ENCODE measurements around the gene CCDC63.

The CCDC63 gene

DNA sequence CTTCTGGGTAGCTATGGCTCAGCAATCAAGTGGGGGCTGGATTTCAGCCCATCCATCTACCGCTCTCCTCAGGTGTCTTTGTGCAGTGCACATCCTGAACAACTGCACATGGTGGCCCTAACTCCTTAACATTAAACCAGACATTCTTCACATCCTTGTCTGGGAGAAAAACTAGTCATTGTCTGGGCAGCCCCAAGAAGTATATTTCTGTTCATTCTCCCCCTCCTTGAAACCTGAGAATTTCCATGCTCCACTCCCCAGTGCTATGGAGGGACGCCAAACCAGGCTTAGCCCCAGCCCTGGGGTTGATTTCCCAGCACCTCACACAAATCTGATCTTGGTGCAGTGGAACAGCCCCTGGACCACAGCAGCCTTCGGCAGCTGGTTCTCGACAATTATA lies 60.2 kb downstream of the CCDC63 start:
- Histone ChIP-seq H3K4me1 (no peaks in the 10 kb centered on the region), H3K4me3 (no peak overlapping the region), H3K36me3 (replicated peaks) (no peaks in the 10 kb centered on the region), H3K27me3 (ENCODE audit: low read depth) (no peaks in the 10 kb centered on the region), H3K9me3 (no peaks in the 10 kb centered on the region)
- no peak for DNase-seq (ENCODE audit: low spot score in 2 of 2)
- in situ Hi-C loops (cut with MboI; ENCODE audit: low sequenced_read_pairs), result no loop called here

DNA sequence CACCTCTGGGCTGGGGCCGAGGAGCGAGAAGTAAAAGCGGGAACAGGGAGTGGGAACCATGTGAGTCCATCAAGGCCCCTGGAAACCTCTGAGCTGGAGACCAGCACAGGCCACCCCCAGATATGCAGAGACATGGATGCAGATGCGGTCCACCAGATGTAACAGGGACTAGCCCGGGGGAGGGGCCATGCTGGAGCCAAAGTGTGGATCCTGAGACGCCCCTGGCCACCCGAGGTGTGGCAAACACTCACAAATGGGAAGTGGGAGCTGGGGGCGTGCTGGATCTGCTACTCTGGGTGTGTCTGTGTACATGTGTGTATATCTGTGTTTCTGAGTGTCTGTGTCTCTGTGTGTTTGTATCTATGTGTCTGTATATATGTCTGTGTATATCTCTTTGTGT lies 60.8 kb downstream of the CCDC63 start:
- no peaks in the 10 kb centered on the region for H3K9me3 ChIP-seq
- no peak for DNase-seq (ENCODE audit: low spot score in 2 of 2)
- no peaks in the 10 kb centered on the region for H3K27me3 ChIP-seq (ENCODE audit: low read depth)
- H3K4me3 ChIP-seq, result no peak overlapping the region
- no peaks in the 10 kb centered on the region for H3K4me1 ChIP-seq
- in situ Hi-C loops (cut with MboI; ENCODE audit: low sequenced_read_pairs), result no loop called here
- no peaks in the 10 kb centered on the region for H3K36me3 ChIP-seq (replicated peaks)

DNA sequence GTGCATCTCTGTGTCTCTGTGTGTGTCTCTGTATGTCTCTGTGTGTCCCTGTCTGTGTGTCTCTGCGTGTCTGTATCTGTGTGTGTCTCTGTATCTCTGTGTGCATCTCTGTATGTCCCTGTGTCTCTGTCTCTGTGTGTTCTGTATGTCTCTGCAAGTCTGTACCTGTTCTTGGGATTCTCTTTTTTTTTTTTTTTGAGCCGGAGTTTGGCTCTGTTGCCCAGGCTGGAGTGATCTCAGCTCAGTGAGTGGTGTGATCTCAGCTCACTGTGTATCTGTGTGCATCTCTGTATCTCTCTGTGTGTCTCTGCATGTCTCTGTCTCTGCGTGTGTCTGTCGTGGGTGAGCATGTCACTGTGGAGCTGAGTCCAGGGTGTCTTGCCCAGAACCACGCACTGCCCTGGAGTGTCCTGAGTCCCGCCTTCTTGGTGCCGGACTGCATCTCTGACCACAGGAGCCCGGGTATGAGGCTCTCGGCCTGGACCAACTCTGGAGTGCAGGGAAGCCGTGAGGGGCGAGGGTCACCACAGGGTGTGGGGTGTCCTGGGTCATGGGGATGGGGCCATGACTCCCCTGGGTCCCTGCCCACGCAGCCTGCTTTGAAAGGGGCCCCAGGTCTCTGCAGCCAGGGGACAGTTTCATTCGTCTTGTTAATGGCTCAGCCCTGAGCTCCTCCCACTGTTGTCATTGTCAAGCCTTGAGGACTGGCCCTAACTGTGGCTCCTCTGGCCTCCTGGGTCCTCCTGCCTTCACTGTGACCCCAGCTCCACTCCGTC lies 61.8 kb downstream of the CCDC63 start:
- no peak for DNase-seq (ENCODE audit: low spot score in 2 of 2)
- H3K9me3 ChIP-seq, result no peaks in the 10 kb centered on the region
- H3K36me3 ChIP-seq (replicated peaks), result no peaks in the 10 kb centered on the region
- in situ Hi-C loops (cut with MboI; ENCODE audit: low sequenced_read_pairs), result no loop called here
- no peaks in the 10 kb centered on the region for H3K27me3 ChIP-seq (ENCODE audit: low read depth)
- no peak overlapping the region for H3K4me3 ChIP-seq
- no peaks in the 10 kb centered on the region for H3K4me1 ChIP-seq

GRCh38 chr12:110912263-110912662 lies 65.5 kb downstream of the CCDC63 start:
- Histone ChIP-seq H3K27me3 (ENCODE audit: low read depth) (no peaks in the 10 kb centered on the region), H3K4me3 (no peak overlapping the region), H3K9me3 (no peaks in the 10 kb centered on the region), H3K36me3 (replicated peaks) (no peaks in the 10 kb centered on the region), H3K4me1 (no peaks in the 10 kb centered on the region)
- DNase-seq (ENCODE audit: low spot score in 2 of 2), result no peak
- in situ Hi-C loops (cut with MboI; ENCODE audit: low sequenced_read_pairs), result no loop called here

DNA sequence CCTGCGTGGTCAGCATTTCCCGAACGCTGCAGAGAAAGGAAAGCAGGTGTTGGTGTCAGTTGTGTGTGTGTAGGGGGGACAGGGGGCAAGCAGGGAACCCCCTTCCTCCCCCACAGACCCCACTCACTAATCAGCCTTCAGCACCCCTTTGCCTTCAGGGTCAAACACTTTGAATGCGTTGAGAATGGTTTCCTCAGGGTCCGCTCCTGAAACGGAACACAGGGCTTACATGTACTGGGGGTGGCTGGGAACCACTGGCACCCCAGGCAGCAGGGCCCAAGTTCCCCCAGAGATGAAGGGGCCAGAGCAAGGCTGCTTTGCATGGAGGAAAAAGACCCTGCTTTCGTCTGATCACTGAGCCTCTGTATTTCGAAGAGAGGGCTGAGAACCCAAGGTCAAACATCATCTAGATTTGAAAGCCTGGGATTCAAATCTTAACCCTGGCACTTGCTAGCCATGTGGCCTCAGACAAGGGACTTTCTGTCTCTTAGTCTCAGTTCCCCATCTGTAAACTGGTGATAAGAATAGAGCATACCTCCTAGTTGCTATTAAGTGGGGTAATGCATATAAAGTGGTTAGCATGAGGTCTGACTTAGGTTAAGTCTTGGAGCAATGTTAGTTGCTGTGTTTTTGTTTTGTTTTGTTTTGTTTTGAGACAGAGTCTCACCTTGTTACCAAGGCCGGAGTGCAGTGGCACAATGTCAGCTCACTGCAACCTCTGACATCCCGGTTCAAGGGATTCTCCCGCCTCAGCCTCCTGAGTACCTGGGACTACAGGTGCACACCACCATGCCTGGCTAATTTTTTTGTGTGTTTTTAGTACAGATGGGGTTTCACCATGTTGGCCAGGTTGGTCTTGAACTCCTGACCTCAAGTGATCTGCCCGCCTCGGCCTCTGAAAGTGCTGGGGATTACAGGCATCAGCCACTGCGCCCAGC lies 66.6 kb downstream of the CCDC63 start:
- in situ Hi-C loops (cut with MboI; ENCODE audit: low sequenced_read_pairs), result no loop called here
- Histone ChIP-seq H3K36me3 (replicated peaks) (no peaks in the 10 kb centered on the region), H3K4me3 (no peak overlapping the region), H3K27me3 (ENCODE audit: low read depth) (no peaks in the 10 kb centered on the region), H3K4me1 (no peaks in the 10 kb centered on the region), H3K9me3 (no peaks in the 10 kb centered on the region)
- DNase-seq (ENCODE audit: low spot score in 2 of 2), result no peak

- no peaks in the 10 kb centered on the region for H3K27me3 ChIP-seq (ENCODE audit: low read depth)
- DNase-seq (ENCODE audit: low spot score in 2 of 2), result no peak
- no peaks in the 10 kb centered on the region for H3K36me3 ChIP-seq (replicated peaks)
- no peaks in the 10 kb centered on the region for H3K9me3 ChIP-seq
- no peak overlapping the region for H3K4me3 ChIP-seq
- in situ Hi-C loops (cut with MboI; ENCODE audit: low sequenced_read_pairs), result no loop called here
- H3K4me1 ChIP-seq, result no peaks in the 10 kb centered on the region
These were observed 69.6 kb downstream of the CCDC63 start for GRCh38 chr12:110916295-110916875.

DNA sequence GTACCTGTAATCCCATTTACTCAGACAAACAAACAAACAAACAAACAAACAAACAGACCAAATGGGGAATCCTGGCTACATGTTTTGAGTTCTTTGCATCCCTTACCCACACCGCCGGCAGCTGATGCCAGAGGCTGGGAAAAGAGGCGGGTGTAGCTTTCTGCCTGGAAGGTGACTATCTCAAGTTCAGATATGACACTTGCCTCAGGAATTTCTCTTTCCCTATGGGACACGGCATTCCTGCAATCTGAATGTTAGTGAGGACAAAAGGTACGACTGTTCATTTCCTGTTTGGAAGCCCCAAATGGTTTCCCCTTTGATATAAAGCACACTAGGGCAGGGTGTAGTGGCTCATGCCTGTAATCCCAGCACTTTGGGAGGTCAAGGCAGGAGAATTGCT lies 70.7 kb downstream of the CCDC63 start:
- H3K27me3 ChIP-seq (ENCODE audit: low read depth), result no peaks in the 10 kb centered on the region
- no peaks in the 10 kb centered on the region for H3K9me3 ChIP-seq
- in situ Hi-C loops (cut with MboI; ENCODE audit: low sequenced_read_pairs), result no loop called here
- H3K4me1 ChIP-seq, result no peaks in the 10 kb centered on the region
- no peak for DNase-seq (ENCODE audit: low spot score in 2 of 2)
- H3K4me3 ChIP-seq, result no peak overlapping the region
- no peaks in the 10 kb centered on the region for H3K36me3 ChIP-seq (replicated peaks)

DNA sequence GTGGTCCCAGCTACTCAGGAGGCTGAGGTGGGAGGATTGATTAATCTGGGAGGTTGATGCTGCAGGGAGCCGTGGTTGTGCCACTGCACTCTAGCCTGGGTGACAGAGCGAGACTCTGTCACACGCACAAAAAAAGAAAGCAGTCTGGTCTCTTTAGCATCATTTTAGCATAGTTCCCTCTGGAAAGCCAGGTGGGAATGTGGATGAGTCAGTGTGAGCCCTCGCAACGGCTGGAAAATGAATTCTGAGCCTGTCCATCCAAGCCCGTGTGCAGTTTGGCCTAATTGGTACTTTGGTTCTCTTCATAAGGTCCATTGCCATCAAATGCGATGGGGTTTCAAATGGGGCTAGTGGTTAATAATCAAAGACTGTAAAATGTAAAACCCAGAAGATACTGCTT lies 71.2 kb downstream of the CCDC63 start:
- Histone ChIP-seq H3K27me3 (ENCODE audit: low read depth) (no peaks in the 10 kb centered on the region), H3K4me1 (no peaks in the 10 kb centered on the region), H3K36me3 (replicated peaks) (no peaks in the 10 kb centered on the region), H3K4me3 (no peak overlapping the region), H3K9me3 (no peaks in the 10 kb centered on the region)
- in situ Hi-C loops (cut with MboI; ENCODE audit: low sequenced_read_pairs), result no loop called here
- DNase-seq (ENCODE audit: low spot score in 2 of 2), result no peak

DNA sequence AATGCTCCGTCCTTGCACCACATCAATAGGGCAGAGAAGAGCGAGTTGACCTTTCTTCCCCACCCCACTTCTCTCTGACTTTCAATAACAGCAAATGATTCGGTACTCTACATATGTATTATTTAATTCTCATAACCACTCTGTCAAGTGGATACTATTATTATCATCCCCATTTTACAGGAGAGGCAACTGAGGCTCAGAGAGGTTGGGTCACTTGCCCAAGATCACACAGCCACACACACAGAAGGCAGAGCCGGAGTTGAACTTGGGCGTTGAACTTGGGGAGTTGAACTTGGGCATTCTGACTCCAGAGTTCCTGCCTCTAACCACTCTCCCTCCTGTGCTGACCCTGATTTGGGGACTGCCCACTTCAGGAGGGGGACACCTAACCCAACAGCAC lies 72.9 kb downstream of the CCDC63 start:
- no peak for DNase-seq (ENCODE audit: low spot score in 2 of 2)
- no peaks in the 10 kb centered on the region for H3K4me1 ChIP-seq
- H3K4me3 ChIP-seq, result no peak overlapping the region
- no peaks in the 10 kb centered on the region for H3K9me3 ChIP-seq
- no peaks in the 10 kb centered on the region for H3K36me3 ChIP-seq (replicated peaks)
- H3K27me3 ChIP-seq (ENCODE audit: low read depth), result no peaks in the 10 kb centered on the region
- in situ Hi-C loops (cut with MboI; ENCODE audit: low sequenced_read_pairs), result no loop called here

DNA sequence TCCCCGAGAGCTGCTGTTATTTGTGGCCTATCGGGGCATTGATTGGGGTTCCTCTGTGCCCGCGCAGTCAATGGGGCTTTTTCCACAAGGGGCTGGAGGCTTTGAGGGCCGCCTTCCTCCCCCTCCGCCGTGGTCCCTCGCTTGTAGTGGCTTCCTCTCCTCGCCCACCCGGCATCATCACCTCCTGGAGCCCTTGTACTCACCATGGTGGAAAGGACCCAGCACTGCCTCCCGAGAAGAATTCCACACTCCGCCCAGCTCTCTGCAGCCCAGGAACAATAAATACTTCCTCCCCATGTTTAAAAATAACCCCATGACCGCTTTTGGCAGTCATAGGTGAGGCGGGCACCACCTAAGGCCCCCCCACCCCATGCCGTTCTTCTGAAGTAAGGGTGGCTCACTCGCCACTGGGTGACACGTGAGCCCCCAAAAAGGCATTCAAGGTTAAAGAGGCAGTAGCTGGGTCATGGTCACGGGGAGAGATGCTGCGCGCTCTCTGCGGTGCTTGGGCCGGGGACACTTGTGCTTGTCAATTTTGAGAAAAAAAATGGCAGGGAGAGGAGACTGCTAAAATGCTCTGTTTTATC lies 73.6 kb downstream of the CCDC63 start, which contains the start of gene MYL2:
MYL2 (minus strand) TSS at position 256 of the 587 bp plus-strand sequence; CDS start at position 206, 50 bp downstream.
- no peaks in the 10 kb centered on the region for H3K4me1 ChIP-seq
- H3K4me3 ChIP-seq, result no peak within 1 kb of the TSS
- in situ Hi-C loops (cut with MboI; ENCODE audit: low sequenced_read_pairs), result no loop called here
- no peaks in the 10 kb centered on the region for H3K27me3 ChIP-seq (ENCODE audit: low read depth)
- no peak for DNase-seq (ENCODE audit: low spot score in 2 of 2)
- no peaks in the 10 kb centered on the region for H3K36me3 ChIP-seq (replicated peaks)
- no peaks in the 10 kb centered on the region for H3K9me3 ChIP-seq

DNA sequence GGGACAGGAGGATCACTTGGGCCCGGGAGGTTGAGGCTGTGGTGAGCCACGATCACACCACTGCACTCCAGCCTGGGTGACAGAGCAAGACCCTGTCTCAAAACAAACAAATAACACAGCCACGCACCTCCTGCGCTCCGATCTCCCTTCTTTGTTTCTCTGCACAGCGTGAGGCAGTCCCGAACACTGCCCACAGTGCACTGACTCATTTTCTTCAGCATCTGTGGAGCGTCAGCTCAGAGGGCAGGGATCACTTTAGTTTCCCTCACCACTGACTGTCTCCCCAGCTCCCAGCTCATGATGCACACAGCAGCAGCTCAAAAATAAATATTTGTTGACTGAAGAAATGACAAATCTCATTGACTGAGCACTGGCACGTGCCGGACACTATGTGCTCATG lies 74.5 kb downstream of the CCDC63 start:
- no peak for DNase-seq (ENCODE audit: low spot score in 2 of 2)

GRCh38 chr12:110922652-110923051 lies 75.9 kb downstream of the CCDC63 start:
- H3K9me3 ChIP-seq, result no peaks in the 10 kb centered on the region
- in situ Hi-C loops (cut with MboI; ENCODE audit: low sequenced_read_pairs), result no loop called here
- no peaks in the 10 kb centered on the region; the same call in 1 of the 2 replicates for H3K27me3 ChIP-seq (ENCODE audit: low read depth)
- DNase-seq (ENCODE audit: low spot score in 2 of 2), result no peak
- no peaks in the 10 kb centered on the region for H3K4me1 ChIP-seq
- no peaks in the 10 kb centered on the region for H3K36me3 ChIP-seq (replicated peaks)
- H3K4me3 ChIP-seq, result no peak overlapping the region

More for the DNA sequence above, 74.5 kb downstream of the CCDC63 start:
- Histone ChIP-seq H3K4me1 (no peaks in the 10 kb centered on the region), H3K36me3 (replicated peaks) (no peaks in the 10 kb centered on the region), H3K4me3 (no peak overlapping the region), H3K27me3 (ENCODE audit: low read depth) (no peaks in the 10 kb centered on the region), H3K9me3 (no peaks in the 10 kb centered on the region)
- in situ Hi-C loops (cut with MboI; ENCODE audit: low sequenced_read_pairs), result no loop called here

- no peaks in the 10 kb centered on the region; the same call in 1 of the 2 replicates for H3K27me3 ChIP-seq (ENCODE audit: low read depth)
- DNase-seq (ENCODE audit: low spot score in 2 of 2), result no peak
- in situ Hi-C loops (cut with MboI; ENCODE audit: low sequenced_read_pairs), result no loop called here
- H3K4me1 ChIP-seq, result no peaks in the 10 kb centered on the region
- H3K4me3 ChIP-seq, result no peak overlapping the region
- H3K9me3 ChIP-seq, result no peaks in the 10 kb centered on the region
- H3K36me3 ChIP-seq (replicated peaks), result no peaks in the 10 kb centered on the region
These were observed 76.4 kb downstream of the CCDC63 start for GRCh38 chr12:110923192-110923591.

Data from HAP-1 (cell line).